Measurements from ENCODE around the gene LHFPL2. TPM values are rescaled to one million over a fixed set of nuclear protein-coding genes. Genes with fewer than 3 reads are reported as not detected.
"Not testable (repeated sequence)": the region's sequence is repeated elsewhere in the genome, so short reads cannot be mapped to it uniquely, and the experiment has no call there.

LHFPL2 gene
- total and polyA plus RNA-seq, 7 donors, result 1.1 to 6.4 (median 3.6) TPM

GRCh38 chr5:78691084-78691960 lies 42.8 kb upstream of the LHFPL2 start:
- ATAC-seq (no peak), DNase-seq (no peak)
- Histone ChIP-seq H3K27me3 (ENCODE audit: insufficient read depth in 3 of 3, low read length in 2 of 3) (no peaks in the 10 kb centered on the region), H3K4me1 (no peaks in the 10 kb centered on the region), H3K9me3 (no peaks in the 10 kb centered on the region), H3K4me3 (no peak overlapping the region), H3K36me3 (ENCODE audit: insufficient read depth in 1 of 2, low read depth in 1 of 2) (no peaks in the 10 kb centered on the region), H3K27ac (no peak overlapping the region)
- intact Hi-C loops (cut with DNase I), result no loop called here
- WGBS, 3 donors, result 79 to 86% (median 83%) methylated on average over 2 of the region's 2 CpGs
- TF ChIP-seq CTCF (IDR thresholded peaks at IDR 0.05), result no peak

GRCh38 chr5:78690253-78690972 lies 41.8 kb upstream of the LHFPL2 start:
- WGBS, 3 donors, result 66 to 67% (median 67%) methylated on average over 4 of the region's 4 CpGs
- intact Hi-C loops (cut with DNase I), result no loop called here
- no peaks in the 10 kb centered on the region for H3K4me1 ChIP-seq

GRCh38 chr5:78689540-78690252 lies 41.1 kb upstream of the LHFPL2 start:
- no peak for TF ChIP-seq CTCF (IDR thresholded peaks at IDR 0.05)
- no peaks in the 10 kb centered on the region for H3K4me1 ChIP-seq
- H3K27ac ChIP-seq, result no peak overlapping the region
- DNase-seq, result no peak
- no peaks in the 10 kb centered on the region for H3K27me3 ChIP-seq (ENCODE audit: insufficient read depth in 3 of 3, low read length in 2 of 3)
- no peak for ATAC-seq
- H3K36me3 ChIP-seq (ENCODE audit: insufficient read depth in 1 of 2, low read depth in 1 of 2), result no peaks in the 10 kb centered on the region
- no peak overlapping the region for H3K4me3 ChIP-seq
- intact Hi-C loops (cut with DNase I), result no loop called here
- 94 to 96% (median 95%) methylated on average over 3 of the region's 3 CpGs for WGBS, 3 donors
- no peaks in the 10 kb centered on the region for H3K9me3 ChIP-seq

More at GRCh38 chr5:78690253-78690972, 41.8 kb upstream of the LHFPL2 start:
- Histone ChIP-seq H3K36me3 (ENCODE audit: insufficient read depth in 1 of 2, low read depth in 1 of 2) (no peaks in the 10 kb centered on the region), H3K9me3 (no peaks in the 10 kb centered on the region), H3K27me3 (ENCODE audit: insufficient read depth in 3 of 3, low read length in 2 of 3) (no peaks in the 10 kb centered on the region), H3K4me3 (no peak overlapping the region), H3K27ac (no peak overlapping the region)
- TF ChIP-seq CTCF (IDR thresholded peaks at IDR 0.05), result no peak
- ATAC-seq (no peak), DNase-seq (no peak)

- intact Hi-C loops (cut with DNase I); H3K4me1 ChIP-seq; H3K9me3 ChIP-seq; ATAC-seq; H3K27me3 ChIP-seq (ENCODE audit: insufficient read depth in 3 of 3, low read length in 2 of 3); H3K4me3 ChIP-seq; H3K36me3 ChIP-seq (ENCODE audit: insufficient read depth in 1 of 2, low read depth in 1 of 2); H3K27ac ChIP-seq; DNase-seq: not testable (repeated sequence)
- 73 to 99% (median 95%) methylated on average over 4 of the region's 4 CpGs for WGBS, 3 donors
These were observed 38.9 kb upstream of the LHFPL2 start for GRCh38 chr5:78687514-78687913.

- H3K4me1 ChIP-seq; ATAC-seq; intact Hi-C loops (cut with DNase I); DNase-seq; H3K27me3 ChIP-seq (ENCODE audit: insufficient read depth in 3 of 3, low read length in 2 of 3); H3K36me3 ChIP-seq (ENCODE audit: insufficient read depth in 1 of 2, low read depth in 1 of 2); H3K4me3 ChIP-seq; H3K27ac ChIP-seq; H3K9me3 ChIP-seq: not testable (repeated sequence)
- 90 to 95% (median 93%) methylated on average over 5 of the region's 5 CpGs for WGBS, 3 donors
These were observed 35.3 kb upstream of the LHFPL2 start for GRCh38 chr5:78683905-78684304.
